ENCODE results near the gene CYP2W1.

CYP2W1 gene

GRCh38 chr7:984361-985126, 1.6 kb downstream of the CYP2W1 start:
- DNase-seq = no peak

GRCh38 chr7:985127-985416, 2.1 kb downstream of the CYP2W1 start:
- no peak for DNase-seq

GRCh38 chr7:985915-986741, 3.1 kb downstream of the CYP2W1 start:
- DNase-seq = no peak

GRCh38 chr7:986766-987751, 4.1 kb downstream of the CYP2W1 start:
- no peak for DNase-seq

- DNase-seq = no peak
These were observed 4.9 kb downstream of the CYP2W1 start for GRCh38 chr7:987909-988308.

GRCh38 chr7:988426-988911, 5.5 kb downstream of the CYP2W1 start:
- DNase-seq = no peak

- no peak for DNase-seq
These were observed 6.1 kb downstream of the CYP2W1 start for GRCh38 chr7:988963-989529.

GRCh38 chr7:990352-990932, 7.5 kb downstream of the CYP2W1 start:
- no peak for DNase-seq

- DNase-seq = no peak
These were observed 8.2 kb downstream of the CYP2W1 start for GRCh38 chr7:990933-991728.

GRCh38 chr7:991729-992656, 9.0 kb downstream of the CYP2W1 start:
- DNase-seq = no peak

- peak; percentile 83 to 91 for DNase-seq
These were observed 10.0 kb downstream of the CYP2W1 start for GRCh38 chr7:992709-993607.

GRCh38 chr7:994592-995308, 11.8 kb downstream of the CYP2W1 start:
- no peak for DNase-seq

- DNase-seq = no peak
These were observed 12.6 kb downstream of the CYP2W1 start for GRCh38 chr7:995571-995970.

- no peak for DNase-seq
These were observed 13.3 kb downstream of the CYP2W1 start for GRCh38 chr7:996079-996872.

- DNase-seq = peak in 1 of 2 experiments; percentile 27
These were observed 14.7 kb downstream of the CYP2W1 start for GRCh38 chr7:997404-998395.

Data from NCI-H187 (cell line).